Natural killer cell (primary cell): ENCODE data around the gene HHAT. TPM values are rescaled to one million over a fixed set of nuclear protein-coding genes. Genes with fewer than 3 reads are reported as not detected.

ENCODE experiments used
- ATAC-seq, 3 donors: fragments of 150-1000 bp in 2 of 3; fragments of 200-7000 bp in 1 of 3; cut with Tn5 transposase; 1 replicate in 1 of 3; 2 replicates in 2 of 3; pipeline ENCODE4 v1.10.0; 2021; ENCODE audit warnings: mild to moderate bottlenecking in 2 of 3, moderate library complexity in 2 of 3
- DNase-seq, 2 donors: peaks; one replicate each; pipeline versions ENCODE4 v3.0.0 to v3.0.0-alpha.2; 2013 to 2021; ENCODE audit warnings: mixed read lengths in 1 of 2
- H3K27ac ChIP-seq: one replicate; pipeline ENCODE4 v1.5.1; 2013; ENCODE audit warnings: mild to moderate bottlenecking, low read length
- H3K27me3 ChIP-seq: one replicate; pipeline ENCODE4 v1.6.1; 2013; ENCODE audit warnings: low read length; ENCODE audit not compliant: control insufficient read depth, insufficient read depth
- H3K36me3 ChIP-seq: one replicate; pipeline ENCODE4 v1.6.1; 2013; ENCODE audit warnings: low read length; ENCODE audit not compliant: control insufficient read depth, insufficient read depth
- H3K4me1 ChIP-seq: one replicate; pipeline ENCODE4 v1.6.1; 2013; ENCODE audit warnings: low read length; ENCODE audit not compliant: control insufficient read depth, insufficient read depth
- H3K4me3 ChIP-seq: one replicate; pipeline ENCODE4 v1.5.1; 2013; ENCODE audit warnings: low read length
- H3K9me3 ChIP-seq: one replicate; pipeline ENCODE4 v1.6.1; 2013; ENCODE audit warnings: low read length; ENCODE audit not compliant: control insufficient read depth, insufficient read depth
- H3K27ac Mint-ChIP-seq, 2 donors: one replicate each; pipeline ENCODE4 v1.8.0; 2022; ENCODE audit warnings: mild to moderate bottlenecking in 2 of 2, mixed read lengths in 2 of 2, moderate library complexity in 1 of 2
- H3K27me3 Mint-ChIP-seq, 2 donors: one replicate each; pipeline ENCODE4 v1.8.0; 2022; ENCODE audit warnings: low read depth in 2 of 2, mixed read lengths in 2 of 2
- H3K36me3 Mint-ChIP-seq: one replicate; pipeline ENCODE4 v1.8.0; 2022; ENCODE audit warnings: mixed read lengths
- H3K4me1 Mint-ChIP-seq, 2 donors: one replicate each; pipeline ENCODE4 v1.8.0; 2022; ENCODE audit warnings: mixed read lengths in 2 of 2
- H3K4me3 Mint-ChIP-seq: one replicate; pipeline ENCODE4 v1.8.0; 2022; ENCODE audit warnings: mild to moderate bottlenecking, moderate library complexity, mixed read lengths
- H3K9me3 Mint-ChIP-seq, 2 donors: one replicate each; pipeline ENCODE4 v1.8.0; 2022; ENCODE audit warnings: mixed read lengths in 2 of 2
- CTCF ChIP-seq: fragments of 200-600 bp; IDR thresholded peaks from one replicate; pipeline ENCODE4 v1.8.0; 2022; ENCODE audit warnings: antibody characterized with exemption
- WGBS: methylation state at CpG from one replicate; pipeline ENCODE4 v1.1.7; 2013; ENCODE audit warnings: missing lambda C conversion rate; ENCODE audit not compliant: insufficient coverage; 5-methylcytosine and 5-hydroxymethylcytosine counted together
- intact Hi-C: fragments of 100-400 bp; cut with micrococcal nuclease; formaldehyde crosslinking; loops from one replicate; pipeline ENCODE4 v1.14.2; 2022
- total RNA-seq, 4 donors: library from RNA; stranded (reverse); fragments of 120-200 nt in 1 of 4; gene quantifications; one replicate each; pipeline versions ENCODE4 v1.2.3 to v1.2.4, GENCODE V29; 2013 to 2022

Gene HHAT
- total RNA-seq, 3 donors from 2014 or later (not counting 1 experiment from before 2014, with no cell fraction given): 0.79 to 1.1 (median 0.82) TPM

GRCh38 chr1:210310562-210311153 lies 18.0 kb upstream of the HHAT start:
- intact Hi-C loops: loop anchor here (1.0 kb wide), 2 partner anchors 168 to 450 kb away; no protein-coding TSS in a partner anchor
- H3K36me3 ChIP-seq: no peaks in the 10 kb centered on the region
- no peak overlapping the region for H3K27ac ChIP-seq
- DNase-seq (no peak), ATAC-seq (no peak)
- Mint-ChIP-seq H3K27ac (no peak overlapping the region), H3K9me3 (no peaks in the 10 kb centered on the region), H3K4me3 (no peak overlapping the region), H3K27me3 (peaks cover 18 to 31% of the 10 kb centered on the region in 2 donors), H3K4me1 (peaks cover 6 to 10% of the 10 kb centered on the region in 2 donors), H3K36me3 (no peaks in the 10 kb centered on the region)
- no peaks in the 10 kb centered on the region for H3K9me3 ChIP-seq
- 28% methylated on average over 2 of the region's 7 CpGs for WGBS
- H3K4me1 ChIP-seq: peaks cover 7% of the 10 kb centered on the region
- no peaks in the 10 kb centered on the region for H3K27me3 ChIP-seq
- TF ChIP-seq CTCF: no peak
- no peak overlapping the region for H3K4me3 ChIP-seq

- Histone ChIP-seq H3K4me3 (no peak overlapping the region), H3K27me3 (no peaks in the 10 kb centered on the region), H3K4me1 (peaks cover 7% of the 10 kb centered on the region), H3K36me3 (no peaks in the 10 kb centered on the region), H3K27ac (no peak overlapping the region), H3K9me3 (no peaks in the 10 kb centered on the region)
- H3K4me3 Mint-ChIP-seq: peak overlapping the region; percentile 32
- peak in 1 of 3 donors; percentile 10 for ATAC-seq
- 74% methylated on average over 18 of the region's 18 CpGs for WGBS
- peaks cover 6 to 10% of the 10 kb centered on the region in 2 donors for H3K4me1 Mint-ChIP-seq
- intact Hi-C loops: loop anchor here (1.0 kb wide), 2 partner anchors 170 to 452 kb away; no protein-coding TSS in a partner anchor
- TF ChIP-seq CTCF: no peak
- no peak overlapping the region for H3K27ac Mint-ChIP-seq
- H3K9me3 Mint-ChIP-seq: no peaks in the 10 kb centered on the region
- peaks cover 18 to 31% of the 10 kb centered on the region in 2 donors for H3K27me3 Mint-ChIP-seq
- no peaks in the 10 kb centered on the region for H3K36me3 Mint-ChIP-seq
- DNase-seq: no peak
Observed at GRCh38 chr1:210311726-210312493, 16.8 kb upstream of the HHAT start.

GRCh38 chr1:210313046-210313595 lies 15.6 kb upstream of the HHAT start:
- H3K4me3 Mint-ChIP-seq: no peak overlapping the region

More at GRCh38 chr1:210313046-210313595, 15.6 kb upstream of the HHAT start:
- Histone ChIP-seq H3K4me1 (peaks cover 7% of the 10 kb centered on the region), H3K36me3 (no peaks in the 10 kb centered on the region), H3K27me3 (no peaks in the 10 kb centered on the region), H3K9me3 (no peaks in the 10 kb centered on the region), H3K27ac (no peak overlapping the region), H3K4me3 (no peak overlapping the region)
- ATAC-seq (no peak), DNase-seq (no peak)
- H3K9me3 Mint-ChIP-seq: no peaks in the 10 kb centered on the region
- peaks cover 6 to 10% of the 10 kb centered on the region in 2 donors for H3K4me1 Mint-ChIP-seq
- intact Hi-C loops: no loop called here
- peaks cover 18 to 36% of the 10 kb centered on the region in 2 donors for H3K27me3 Mint-ChIP-seq
- no peak for TF ChIP-seq CTCF
- no peaks in the 10 kb centered on the region for H3K36me3 Mint-ChIP-seq
- H3K27ac Mint-ChIP-seq: no peak overlapping the region
- 88% methylated on average over 4 of the region's 6 CpGs for WGBS
